Lung (tissue), 12 donors: ENCODE data around the gene CIAO1. TPM values are rescaled to one million over a fixed set of nuclear protein-coding genes. Genes with fewer than 3 reads are reported as not detected.
A peak's percentile ranks its signal among the peaks of the same experiment; 100 is the strongest.

Experiments used
- ATAC-seq: fragments of 200-7000 bp; cut with Tn5 transposase; one replicate; pipeline ENCODE4 v1.9.1; 2020; ENCODE audit warnings: moderate number of reproducible peaks; ENCODE audit not compliant: insufficient read depth, low FRiP score
- DNase-seq, 3 donors: peaks; one replicate each; pipeline ENCODE4 v3.0.0-alpha.2; 2013 to 2017
- H3K27ac ChIP-seq, 2 donors: one replicate each; pipeline ENCODE4 v1.5.1; 2013; ENCODE audit warnings: mild to moderate bottlenecking in 2 of 2, moderate library complexity in 2 of 2, control low read depth in 1 of 2, inconsistent platforms in 1 of 2, low read depth in 1 of 2, low read length in 1 of 2
- H3K27me3 ChIP-seq, 3 donors: one replicate each; pipeline ENCODE4 v1.5.1; 2013; ENCODE audit warnings: low read length in 2 of 3; ENCODE audit not compliant: control insufficient read depth in 3 of 3, insufficient read depth in 3 of 3
- H3K36me3 ChIP-seq, 4 donors: one replicate each; pipeline ENCODE4 v1.5.1; 2013; ENCODE audit warnings: low read length in 4 of 4, mild to moderate bottlenecking in 1 of 4, moderate library complexity in 1 of 4; ENCODE audit not compliant: control insufficient read depth in 4 of 4, insufficient read depth in 4 of 4
- H3K4me1 ChIP-seq, 5 donors: one replicate each; pipeline ENCODE4 v1.5.1; 2013; ENCODE audit warnings: low read length in 5 of 5, mild to moderate bottlenecking in 2 of 5, moderate library complexity in 1 of 5; ENCODE audit not compliant: control insufficient read depth in 5 of 5, insufficient read depth in 5 of 5
- H3K4me3 ChIP-seq: one replicate; pipeline ENCODE4 v1.5.1; 2013; ENCODE audit warnings: mild to moderate bottlenecking, control low read depth, moderate library complexity
- H3K9ac ChIP-seq, 2 donors: one replicate each; pipeline ENCODE4 v1.5.1; 2013; ENCODE audit warnings: low read length in 2 of 2, control low read depth in 1 of 2; ENCODE audit not compliant: insufficient read depth in 1 of 2
- H3K9me3 ChIP-seq, 4 donors: one replicate each; pipeline ENCODE4 v1.5.1; 2013; ENCODE audit warnings: low read length in 3 of 4, mild to moderate bottlenecking in 1 of 4, moderate library complexity in 1 of 4; ENCODE audit not compliant: control insufficient read depth in 4 of 4, insufficient read depth in 3 of 4
- CTCF ChIP-seq: IDR thresholded peaks from 2 replicates; pipeline ENCODE4 v1.5.1; 2012; ENCODE audit warnings: mild to moderate bottlenecking; ENCODE audit errors: control extremely low read depth, extremely low read depth
- WGBS, 2 donors: extraction: QIAGEN DNeasy Blood & Tissue Kit; methylation state at CpG; one replicate each; pipeline ENCODE4 v1.1.7; 2013; 5-methylcytosine and 5-hydroxymethylcytosine counted together
- polyA plus RNA-seq, 2 donors: library from polyadenylated mRNA; stranded (reverse); fragments of 200-250 nt; gene quantifications; one replicate each; pipeline ENCODE4 v1.2.1, GENCODE V29; 2013
- total RNA-seq, 2 donors: library from RNA; depleted of rRNA in 1 of 2; stranded (reverse); fragments of >200 nt in 1 of 2; gene quantifications; one replicate each; pipeline ENCODE4 v1.2.1, GENCODE V29; 2014 to 2021
- donor health status: control.
- donor health status: control.
- donor health status: Bipolar disorder and iron deficiency.
- donor health status: healthy.
- donor health status: DM: yes; HTN: yes; CAD: no.

Gene CIAO1
- total and polyA plus RNA-seq, 4 donors = 27.9 to 74.3 (median 70.9) TPM

GRCh38 chr2:96305979-96306308 lies 39.9 kb downstream of the CIAO1 start:
- 22 to 28% methylated on average over 9 of the region's 9 CpGs for WGBS, 2 donors
- DNase-seq (peak in 1 of 3 donors; percentile 5), ATAC-seq (no peak)

GRCh38 chr2:96306370-96306769 lies 40.3 kb downstream of the CIAO1 start:
- Histone ChIP-seq H3K27ac (no peak overlapping the region), H3K36me3 (peaks cover 12 to 26% (median 18%) of the 10 kb centered on the region in 4 donors), H3K4me3 (peak overlapping the region; percentile 96), H3K9me3 (no peaks in the 10 kb centered on the region), H3K9ac (peak overlapping the region in 1 of 2 donors; percentile 96), H3K27me3 (no peaks in the 10 kb centered on the region), H3K4me1 (peaks cover 4 to 17% (median 10%) of the 10 kb centered on the region in 5 donors)
- 86 to 96% methylated on average over 3 of the region's 3 CpGs for WGBS, 2 donors
- TF ChIP-seq CTCF = no peak
- ATAC-seq (no peak), DNase-seq (no peak)

More at GRCh38 chr2:96305979-96306308, 39.9 kb downstream of the CIAO1 start:
- H3K36me3 ChIP-seq = peaks cover 16 to 30% (median 22%) of the 10 kb centered on the region in 4 donors
- H3K4me1 ChIP-seq = peaks cover 4 to 17% (median 12%) of the 10 kb centered on the region in 5 donors
- H3K9ac ChIP-seq = peak overlapping the region; percentile 89 to 96
- no peak for TF ChIP-seq CTCF
- peak overlapping the region; percentile 91 to 95 for H3K27ac ChIP-seq
- no peaks in the 10 kb centered on the region for H3K9me3 ChIP-seq
- H3K4me3 ChIP-seq = peak overlapping the region; percentile 96
- H3K27me3 ChIP-seq = no peaks in the 10 kb centered on the region

- TF ChIP-seq CTCF = no peak
- Histone ChIP-seq H3K36me3 (peaks cover under 1 to 9% (median 2%) of the 10 kb centered on the region in 4 donors), H3K27ac (no peak overlapping the region), H3K9me3 (no peaks in the 10 kb centered on the region), H3K4me1 (peaks cover 4 to 17% (median 9%) of the 10 kb centered on the region in 5 donors), H3K9ac (no peak overlapping the region), H3K4me3 (no peak overlapping the region), H3K27me3 (no peaks in the 10 kb centered on the region)
- DNase-seq (no peak), ATAC-seq (no peak)
- WGBS, 2 donors = 73 to 82% methylated on average over 5 of the region's 5 CpGs
These were observed 42.2 kb downstream of the CIAO1 start for GRCh38 chr2:96308248-96308647.

- Histone ChIP-seq H3K4me3 (no peak overlapping the region), H3K4me1 (no peaks in the 10 kb centered on the region), H3K9me3 (no peaks in the 10 kb centered on the region), H3K36me3 (no peaks in the 10 kb centered on the region), H3K27ac (no peak overlapping the region), H3K9ac (no peak overlapping the region), H3K27me3 (peaks cover 0 to 21% (median 9%) of the 10 kb centered on the region in 3 donors)
- TF ChIP-seq CTCF = no peak
- DNase-seq (no peak), ATAC-seq (no peak)
- WGBS, 2 donors = 80 to 87% methylated on average over 3 of the region's 3 CpGs
These were observed 49.0 kb downstream of the CIAO1 start for GRCh38 chr2:96315005-96315399.
